Brain microvascular endothelial cell (primary cell): ENCODE data around the gene OR4K2.
A peak's percentile ranks its signal among the peaks of the same experiment; 100 is the strongest.

Experiments used
- DNase-seq: peaks from one replicate; pipeline ENCODE4 v3.0.0-alpha.2; 2020
- H3K27ac ChIP-seq: fragments of 250-450 bp; sonication (Bioruptor Pico); 2 replicates; pipeline ENCODE4 v1.5.1; 2020; ENCODE audit warnings: mild to moderate bottlenecking, moderate library complexity
- H3K27me3 ChIP-seq: fragments of 250-450 bp; sonication (Bioruptor Pico); replicated peaks from 2 replicates; pipeline ENCODE4 v1.5.1; 2020; ENCODE audit warnings: mild to moderate bottlenecking
- H3K36me3 ChIP-seq: fragments of 250-450 bp; sonication (Bioruptor Pico); replicated peaks from 2 replicates; pipeline ENCODE4 v1.5.1; 2020; ENCODE audit warnings: mild to moderate bottlenecking
- H3K4me3 ChIP-seq: 2 replicates; pipeline ENCODE4 v1.5.1; 2011; ENCODE audit warnings: low read depth, mild to moderate bottlenecking, control low read depth, low read length, moderate library complexity
- CTCF ChIP-seq: IDR thresholded peaks from 2 replicates; pipeline ENCODE4 v1.5.1; 2011; ENCODE audit warnings: low read depth, mild to moderate bottlenecking, moderate library complexity, low read length, control low read depth, inconsistent platforms; ENCODE audit errors: missing control alignments
- in situ Hi-C: cut with HindIII; loops from 2 replicates; pipeline ENCODE4 v1.10.0; 2017; ENCODE audit warnings: low sequenced_read_pairs, low pct_ligation_motif_present

Gene OR4K2

GRCh38 chr14:19873178-19873577 is 1.8 kb upstream of the OR4K2 start:
- Histone ChIP-seq H3K27me3 (no peaks in the 10 kb centered on the region), H3K36me3 (no peaks in the 10 kb centered on the region), H3K4me3 (no peak overlapping the region), H3K27ac (no peak overlapping the region)
- no peak for TF ChIP-seq CTCF
- in situ Hi-C loops: no loop called here
- DNase-seq: no peak

GRCh38 chr14:19878029-19878642 is 3.2 kb downstream of the OR4K2 start:
- no peak for DNase-seq
- no peak overlapping the region for H3K27ac ChIP-seq
- in situ Hi-C loops: no loop called here

GRCh38 chr14:19895282-19895681 is 20.3 kb downstream of the OR4K2 start:
- TF ChIP-seq CTCF: no peak
- H3K27ac ChIP-seq: no peak overlapping the region
- in situ Hi-C loops: no loop called here

More at GRCh38 chr14:19878029-19878642, 3.2 kb downstream of the OR4K2 start:
- no peak overlapping the region for H3K4me3 ChIP-seq
- no peaks in the 10 kb centered on the region for H3K27me3 ChIP-seq
- TF ChIP-seq CTCF: peak; percentile 21
- no peaks in the 10 kb centered on the region for H3K36me3 ChIP-seq

GRCh38 chr14:19900999-19901398 is 26.1 kb downstream of the OR4K2 start:
- no peak for DNase-seq
- TF ChIP-seq CTCF: no peak
- H3K27me3 ChIP-seq: no peaks in the 10 kb centered on the region
- in situ Hi-C loops: no loop called here
- no peaks in the 10 kb centered on the region for H3K36me3 ChIP-seq
- no peak overlapping the region for H3K27ac ChIP-seq
- no peak overlapping the region for H3K4me3 ChIP-seq

More at GRCh38 chr14:19895282-19895681, 20.3 kb downstream of the OR4K2 start:
- H3K4me3 ChIP-seq: no peak overlapping the region
- no peaks in the 10 kb centered on the region for H3K27me3 ChIP-seq
- H3K36me3 ChIP-seq: no peaks in the 10 kb centered on the region
- DNase-seq: no peak

- no peaks in the 10 kb centered on the region for H3K36me3 ChIP-seq
- in situ Hi-C loops: no loop called here
- H3K4me3 ChIP-seq: no peak overlapping the region
- no peak for DNase-seq
- H3K27me3 ChIP-seq: no peaks in the 10 kb centered on the region
- TF ChIP-seq CTCF: no peak
- H3K27ac ChIP-seq: no peak overlapping the region
Measured at GRCh38 chr14:19902409-19902808, 27.5 kb downstream of the OR4K2 start.

- in situ Hi-C loops: no loop called here
- no peaks in the 10 kb centered on the region for H3K27me3 ChIP-seq
- no peak for TF ChIP-seq CTCF
- H3K4me3 ChIP-seq: no peak overlapping the region
- no peak for DNase-seq
- H3K27ac ChIP-seq: no peak overlapping the region
- H3K36me3 ChIP-seq: no peaks in the 10 kb centered on the region
Measured at GRCh38 chr14:19906665-19907064, 31.7 kb downstream of the OR4K2 start.
